ENCODE data around the gene SOWAHC.
"Not testable (repeated sequence)": the region's sequence is repeated elsewhere in the genome, so short reads cannot be mapped to it uniquely, and the experiment has no call there.

SOWAHC gene

DNA sequence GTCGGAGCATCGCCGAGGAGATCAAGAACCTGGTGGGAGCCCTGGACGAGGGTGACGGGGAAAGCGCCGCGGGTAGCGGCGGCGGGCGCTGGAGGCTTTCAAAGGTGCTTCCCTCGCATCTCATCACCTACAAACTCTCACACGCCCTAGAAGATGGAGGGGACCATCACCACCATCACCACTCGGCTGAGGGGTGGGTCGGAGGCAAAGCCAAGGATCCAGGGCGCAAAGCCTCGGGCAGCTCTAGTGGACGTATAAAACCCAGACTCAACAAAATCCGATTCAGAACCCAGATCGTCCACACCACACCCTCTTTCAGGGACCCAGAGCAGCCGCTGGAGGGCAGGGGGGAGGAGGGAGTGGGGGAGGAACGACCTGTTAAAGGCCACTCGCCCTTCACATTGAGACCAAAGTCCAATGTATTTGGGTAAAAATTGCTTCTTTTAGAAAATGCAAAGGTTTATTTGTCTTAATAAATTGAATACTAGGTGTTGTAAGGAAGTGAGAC, 1.5 kb downstream of the SOWAHC start:
- no peak for DNase-seq (ENCODE audit: low spot score)

DNA sequence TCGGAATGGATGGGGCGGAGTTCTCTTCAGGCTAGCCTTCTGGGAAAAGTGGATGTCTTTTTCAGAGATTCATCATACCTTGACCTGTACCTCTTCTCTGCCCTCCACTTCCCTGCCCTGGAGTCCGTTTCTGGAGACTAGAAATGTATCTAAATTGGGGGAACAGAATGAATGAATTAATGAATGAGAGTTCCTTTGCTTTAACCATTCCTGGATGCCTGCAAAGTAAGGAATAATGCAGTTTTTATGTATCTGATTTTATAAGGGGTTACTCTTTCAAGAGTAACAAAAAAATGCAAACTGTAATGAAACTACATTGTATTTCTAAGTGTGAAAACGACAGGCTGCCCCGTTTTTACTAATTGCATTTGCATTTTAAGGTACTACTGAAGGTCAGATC, 2.0 kb downstream of the SOWAHC start:
- no peak for DNase-seq (ENCODE audit: low spot score)

DNA sequence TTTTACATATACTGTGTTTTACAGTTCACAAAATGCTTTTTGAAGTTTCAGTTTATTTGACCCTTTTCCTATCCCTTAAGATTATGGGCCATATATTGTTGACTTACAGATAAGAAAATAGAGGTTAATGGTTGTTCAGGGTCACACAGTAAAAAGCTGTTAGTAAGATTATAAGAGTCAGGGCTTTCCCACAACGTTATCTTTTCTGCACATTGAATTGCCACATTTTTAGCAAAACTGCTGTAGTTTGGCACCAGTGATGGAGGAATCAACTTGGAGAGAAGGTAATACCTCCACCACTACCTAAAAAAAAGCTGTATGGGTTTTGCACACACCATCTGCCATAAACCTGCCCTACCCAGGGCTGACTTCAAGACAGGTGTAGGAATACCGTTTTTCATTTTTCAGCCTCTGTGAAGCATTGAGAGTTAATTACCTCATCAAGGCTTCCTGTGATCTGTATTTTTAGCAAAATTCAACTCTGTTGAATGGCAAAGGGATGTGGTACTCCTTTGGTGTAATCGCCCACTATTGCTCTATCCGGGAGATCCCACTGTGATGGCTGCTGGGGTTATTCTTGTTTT, 5.0 kb downstream of the SOWAHC start:
- DNase-seq (ENCODE audit: low spot score) = no peak

DNA sequence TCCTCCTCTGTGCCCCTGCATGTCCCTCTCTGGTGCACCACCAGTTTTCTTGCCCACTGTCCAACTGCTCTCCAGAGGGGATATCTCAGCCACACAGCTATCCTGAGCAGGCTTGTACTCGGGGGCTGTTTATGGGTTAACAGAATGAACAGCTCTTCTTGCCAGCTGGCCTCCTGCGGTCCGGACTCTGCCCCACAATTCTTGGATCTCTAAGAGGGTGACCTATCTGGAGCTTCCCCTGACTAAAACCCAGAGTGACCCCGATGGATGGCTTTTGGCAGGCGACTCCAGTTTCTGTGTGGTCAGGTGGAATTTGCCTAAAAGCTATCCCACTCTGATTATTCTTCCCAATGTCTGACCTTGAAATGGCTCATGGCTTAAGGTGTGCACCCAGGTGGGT, 9.1 kb downstream of the SOWAHC start:
- DNase-seq (ENCODE audit: low spot score) = no peak

DNA sequence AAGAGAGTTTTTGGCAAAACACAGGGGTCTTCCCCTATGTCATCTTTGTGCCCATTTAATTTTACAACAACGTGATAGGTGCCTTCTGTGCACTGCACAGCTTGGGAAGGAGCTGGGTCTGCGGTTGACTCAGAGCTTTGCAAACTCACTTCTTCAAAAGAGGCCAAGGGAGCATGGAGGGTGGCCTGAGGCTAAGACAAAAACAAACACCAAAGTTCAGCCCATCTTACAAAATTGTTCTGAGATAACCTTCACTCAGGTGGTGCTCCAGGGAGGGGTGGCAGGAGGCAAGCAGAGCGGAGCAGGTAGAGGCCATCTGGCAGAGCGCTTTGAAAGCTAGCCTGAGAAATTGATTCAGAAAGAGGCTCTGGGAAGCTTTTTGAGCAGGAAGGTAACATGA, 9.8 kb downstream of the SOWAHC start:
- DNase-seq (ENCODE audit: low spot score) = no peak

DNA sequence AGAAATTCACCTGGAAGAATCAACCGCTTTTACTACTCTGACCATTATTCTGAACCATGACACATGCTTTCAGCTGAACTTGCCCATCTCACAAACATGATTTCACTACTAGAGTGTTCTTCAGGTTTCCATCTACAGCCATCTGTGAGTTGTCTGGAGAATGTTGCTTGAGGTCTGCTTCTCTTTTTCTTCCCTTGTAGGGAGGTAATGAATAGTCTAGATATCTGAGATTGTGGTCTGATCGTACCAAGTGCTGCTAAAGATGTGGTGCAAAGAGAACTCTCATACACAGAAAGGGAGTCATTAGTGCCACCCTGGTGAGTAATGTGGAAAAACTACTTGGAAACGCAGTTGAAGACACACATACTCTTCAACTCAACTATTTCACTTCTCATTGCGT, 10.2 kb downstream of the SOWAHC start:
- DNase-seq (ENCODE audit: low spot score) = no peak

DNA sequence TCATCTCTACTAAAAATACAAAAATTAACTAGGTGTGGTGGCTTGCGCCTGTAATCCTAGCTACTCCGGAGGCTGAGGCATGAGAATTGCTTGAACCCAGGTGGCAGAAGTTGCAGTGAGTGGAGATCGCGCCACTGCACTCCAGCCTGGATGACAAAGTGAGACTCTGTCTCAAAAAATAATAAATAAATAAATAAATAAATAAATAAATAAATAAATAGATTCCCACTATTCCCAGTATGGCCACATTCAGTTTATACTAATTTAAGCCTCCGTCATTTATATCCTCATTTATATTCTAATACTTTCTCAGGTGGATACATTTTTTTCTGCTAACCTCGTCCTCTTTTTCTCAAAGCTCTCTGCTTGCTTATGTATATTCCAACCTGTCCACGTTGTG, 14.2 kb downstream of the SOWAHC start:
- DNase-seq (ENCODE audit: low spot score) = not testable (repeated sequence)

DNA sequence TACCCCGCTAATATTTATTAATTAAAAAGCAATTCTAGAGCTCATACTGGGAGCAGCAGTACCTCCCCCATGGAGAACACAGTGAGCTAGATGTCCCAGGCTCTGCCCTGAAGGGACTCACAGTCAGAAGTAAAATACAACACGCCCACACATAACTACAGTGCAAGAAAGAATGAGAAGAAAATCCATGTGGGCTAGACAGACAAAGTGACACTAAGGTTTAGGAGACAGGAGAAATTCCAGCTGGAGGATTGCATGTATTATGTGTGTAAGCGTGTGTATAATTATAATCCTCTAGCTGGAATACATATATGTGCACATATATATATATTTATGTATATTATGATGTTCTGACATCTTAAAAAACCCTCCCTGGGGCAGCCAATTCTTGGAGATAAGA, 15.7 kb downstream of the SOWAHC start:
- no peak for DNase-seq (ENCODE audit: low spot score)

DNA sequence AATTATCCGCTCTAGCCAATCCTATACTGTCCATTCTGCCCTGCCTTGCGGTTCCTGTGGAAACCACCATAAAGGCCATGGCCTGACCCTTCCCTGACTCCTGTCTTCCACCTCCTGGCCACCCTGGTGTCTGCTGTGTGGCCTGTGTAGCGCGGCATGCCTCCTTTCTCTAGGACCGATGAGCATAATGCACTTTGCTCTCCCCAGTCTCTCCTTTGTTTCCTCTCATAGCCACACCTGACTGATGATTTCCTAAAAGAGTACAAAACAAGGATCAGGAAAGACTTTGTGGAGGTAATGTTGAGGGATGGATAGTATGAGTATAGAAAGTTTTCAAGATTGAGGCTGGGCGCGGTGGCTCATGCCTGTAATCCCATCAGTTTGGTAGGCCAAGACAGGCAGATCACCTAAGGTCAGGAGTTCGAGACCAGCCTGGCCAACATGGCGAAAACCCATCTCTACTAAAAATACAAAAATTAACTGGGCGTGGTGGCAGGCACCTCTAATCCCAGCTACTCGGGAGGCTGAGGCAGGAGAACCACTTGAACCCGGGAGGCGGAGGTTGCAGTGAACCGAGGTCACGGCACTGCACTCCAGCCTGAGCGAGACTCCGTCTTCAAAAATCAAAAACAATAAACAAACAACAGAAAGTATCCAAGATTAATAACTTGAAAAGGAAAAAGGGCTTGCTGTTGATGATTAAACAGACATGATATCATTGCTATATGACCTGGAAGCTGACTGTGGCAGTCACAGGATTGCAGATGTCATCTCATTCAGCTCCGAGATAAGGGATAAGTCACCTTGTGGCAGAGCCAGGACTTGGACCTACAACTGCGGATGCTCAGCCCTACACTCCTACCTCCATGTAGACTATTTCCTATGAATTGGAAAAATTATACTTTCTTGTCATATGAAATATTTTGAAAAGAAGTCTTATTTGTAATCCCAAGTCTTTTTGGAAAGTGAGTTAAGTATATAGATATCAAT, 16.6 kb downstream of the SOWAHC start:
- DNase-seq (ENCODE audit: low spot score) = no peak

DNA sequence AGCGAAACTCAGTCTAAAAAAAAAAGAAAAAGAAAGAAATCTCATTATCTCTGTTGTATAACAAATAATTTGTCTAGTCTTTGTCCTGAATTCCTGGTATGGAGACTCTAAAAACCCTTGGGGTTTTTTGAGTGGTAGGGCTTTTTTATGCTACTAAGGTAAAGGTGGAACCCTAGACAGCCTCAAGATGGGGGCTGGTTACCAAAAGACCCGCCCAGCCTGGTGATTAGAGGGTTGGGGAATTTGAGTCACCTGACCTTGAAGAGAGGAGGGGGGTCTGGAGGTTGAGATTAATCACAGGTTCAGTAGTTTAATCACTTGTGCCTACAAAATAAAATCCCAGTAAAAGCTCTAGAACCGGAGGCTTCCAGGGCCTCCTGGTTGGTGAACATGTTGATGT, 17.6 kb downstream of the SOWAHC start:
- DNase-seq (ENCODE audit: low spot score) = no peak

DNA sequence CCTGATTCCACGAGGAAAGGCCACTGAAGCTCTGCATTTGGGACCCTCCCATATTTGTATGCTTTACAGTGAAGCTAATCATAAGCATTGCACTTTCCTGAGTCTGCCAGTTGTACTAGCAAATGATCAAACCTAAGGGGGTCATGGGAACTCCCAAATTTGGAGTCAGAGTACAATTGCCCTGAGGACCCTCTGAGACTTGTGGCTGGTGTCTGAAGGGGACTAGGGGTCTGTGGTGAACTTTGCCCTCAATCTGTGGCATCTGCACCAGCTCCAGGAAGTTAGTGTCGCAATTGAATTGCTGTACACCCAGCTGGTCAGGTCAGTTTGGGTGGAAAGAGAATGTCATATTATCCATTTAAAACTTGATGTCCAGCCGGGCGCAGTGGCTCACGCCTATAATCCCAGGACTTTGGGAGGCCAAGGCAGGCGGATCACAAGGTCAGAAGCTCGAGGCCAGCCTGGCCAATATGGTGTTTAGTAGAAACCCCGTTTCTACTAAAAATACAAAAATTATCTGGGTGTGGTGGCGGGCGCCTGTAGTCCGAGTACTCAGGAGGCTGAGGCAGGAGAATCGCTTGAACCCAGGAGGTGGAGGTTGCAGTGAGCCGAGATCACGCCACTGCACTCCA, 18.1 kb downstream of the SOWAHC start:
- no peak for DNase-seq (ENCODE audit: low spot score)

DNA sequence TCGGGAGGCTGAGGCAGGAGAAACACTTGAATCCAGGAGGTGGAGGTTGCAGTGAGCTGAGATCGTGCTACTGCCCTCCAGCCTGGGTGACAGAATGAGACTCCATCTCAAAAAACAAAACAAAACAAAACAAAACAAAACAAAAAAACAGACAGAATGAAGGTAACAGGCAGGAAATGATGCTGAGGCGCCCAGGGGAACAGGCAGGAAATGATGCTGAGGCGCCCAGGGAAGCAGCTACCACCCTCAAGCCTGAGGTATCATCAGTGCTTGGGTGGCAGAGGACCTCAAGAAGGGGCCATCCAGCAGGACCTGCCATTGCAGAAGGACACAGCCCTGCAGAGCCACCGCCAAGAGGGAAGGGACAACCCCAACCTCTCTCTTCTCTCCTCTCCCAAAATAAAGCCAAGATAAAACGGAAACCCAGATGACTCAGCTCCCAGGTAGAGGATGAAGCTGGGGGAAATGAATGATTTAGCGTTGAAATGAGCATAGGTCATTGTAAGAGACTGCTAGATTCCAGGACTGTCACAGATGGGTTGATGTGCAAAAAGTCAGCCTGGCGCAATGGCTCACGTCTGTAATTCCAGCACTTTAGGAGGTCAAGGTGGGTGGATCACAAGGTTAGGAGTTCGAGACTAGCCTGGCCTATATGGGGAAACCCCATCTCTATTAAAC, 19.3 kb downstream of the SOWAHC start:
- no peak for DNase-seq (ENCODE audit: low spot score)

DNA sequence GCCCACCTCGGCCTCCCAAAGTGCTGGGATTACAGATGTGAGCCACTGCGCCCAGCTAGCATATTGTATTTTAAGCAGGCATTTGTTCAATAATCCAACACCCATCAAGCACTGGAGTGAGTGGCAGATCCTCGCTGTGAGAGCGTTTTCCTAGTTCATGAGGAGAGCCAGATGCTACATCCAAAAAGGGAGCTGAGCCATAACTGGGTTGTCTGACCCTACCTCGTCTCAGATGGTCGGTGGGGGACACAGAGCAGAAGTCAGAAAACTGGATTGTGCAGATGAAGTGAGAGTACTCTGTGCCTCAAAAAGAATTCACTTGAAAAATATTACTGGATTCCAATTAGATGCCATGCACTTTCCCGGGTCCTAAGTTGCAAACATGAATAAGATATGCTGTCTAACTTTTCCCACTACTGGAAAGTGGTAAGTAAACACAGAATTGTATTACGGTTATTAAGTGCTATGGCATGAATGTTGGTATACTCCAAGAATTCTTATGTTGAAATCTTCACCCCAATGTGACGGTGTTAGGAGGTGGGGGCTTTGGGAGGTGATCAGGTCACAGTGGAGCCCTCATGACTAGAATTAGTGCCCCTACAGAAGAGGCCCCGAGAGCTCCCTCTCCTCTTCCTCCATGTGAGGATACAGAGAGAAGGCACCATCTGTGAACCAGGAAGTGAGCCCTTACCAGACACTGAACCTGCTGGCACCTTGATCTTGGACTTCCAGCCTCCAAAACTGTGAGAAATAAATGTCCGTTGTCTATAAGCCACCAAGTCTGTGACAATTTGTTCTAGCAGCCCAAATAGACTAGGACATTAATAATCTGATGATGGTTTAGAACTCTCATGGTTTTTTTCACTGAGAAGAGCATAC, 21.5 kb downstream of the SOWAHC start:
- no peak for DNase-seq (ENCODE audit: low spot score)

DNA sequence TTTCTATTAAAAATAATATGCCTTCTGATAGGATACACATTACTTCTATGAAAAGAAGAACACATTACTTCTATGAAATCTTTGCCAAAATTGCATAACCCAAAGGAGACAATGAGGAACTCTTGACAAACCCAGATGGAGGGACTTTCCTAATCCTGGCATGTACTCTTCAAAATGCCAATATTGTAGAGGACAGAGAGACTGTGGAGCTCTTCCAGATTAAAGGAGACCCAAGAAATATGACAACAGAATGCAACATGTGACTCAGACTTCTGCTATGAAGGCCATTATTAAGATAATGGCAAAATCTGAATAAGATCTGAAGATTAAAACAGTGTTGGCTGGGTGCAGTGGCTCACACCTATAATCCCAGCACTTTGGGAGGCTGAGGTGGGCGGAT, 22.2 kb downstream of the SOWAHC start:
- no peak for DNase-seq (ENCODE audit: low spot score)

DNA sequence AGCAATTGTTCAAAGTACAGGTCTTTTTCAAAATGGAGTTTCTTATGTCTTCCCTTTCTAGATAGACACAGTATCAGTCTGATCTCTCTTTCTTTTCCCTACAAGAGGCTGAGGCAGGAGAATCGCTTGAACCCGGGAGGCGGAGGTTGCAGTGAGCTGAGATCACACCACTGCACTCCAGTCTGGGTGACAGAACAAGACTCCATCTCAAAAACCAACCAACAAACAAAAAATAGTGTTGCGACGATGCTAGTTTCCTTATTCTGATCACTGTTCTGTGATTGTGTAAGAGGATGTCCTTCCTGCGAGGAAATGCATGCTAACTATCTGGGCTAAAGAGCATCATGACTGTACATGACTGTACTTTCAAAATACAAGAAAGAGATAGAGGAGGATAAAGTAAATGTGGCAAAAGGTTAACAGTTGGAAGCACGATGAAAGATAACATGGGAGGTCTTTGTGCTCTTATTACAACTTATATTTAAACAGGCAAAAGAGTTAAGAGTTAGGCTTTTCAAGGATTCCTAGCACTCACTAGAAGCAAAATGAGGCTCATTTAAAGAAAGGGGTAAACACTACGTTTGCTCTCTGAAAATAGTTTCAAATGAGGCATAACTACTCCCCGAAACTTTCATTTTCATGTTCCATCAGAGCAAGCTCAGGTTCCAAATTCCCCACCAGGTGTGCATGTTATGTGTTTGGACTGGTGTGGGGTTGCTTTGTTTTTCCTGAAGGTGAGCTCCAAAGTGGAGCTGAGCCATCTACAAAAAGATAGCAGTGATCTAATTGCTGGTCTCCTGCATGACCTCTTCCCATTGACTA, 23.8 kb downstream of the SOWAHC start:
- DNase-seq (ENCODE audit: low spot score) = no peak

DNA sequence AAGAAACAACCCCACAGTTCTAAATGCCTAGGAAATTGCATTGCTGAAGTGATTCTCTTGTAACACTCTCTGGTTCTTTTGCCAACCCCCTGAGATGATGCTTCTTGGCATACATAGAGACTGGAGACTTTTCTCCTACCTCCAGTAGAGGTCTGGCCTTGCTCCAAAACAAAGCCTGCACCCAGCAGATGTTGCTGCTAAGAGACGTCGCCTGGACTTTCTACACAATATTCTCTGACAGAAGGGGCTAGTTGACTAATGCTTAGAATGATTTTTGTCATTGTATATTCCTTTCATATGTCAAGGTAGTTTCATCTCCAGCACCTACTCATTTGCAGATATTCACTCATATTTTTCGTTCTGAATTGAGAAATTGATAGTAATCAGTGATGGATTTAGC, 24.6 kb downstream of the SOWAHC start:
- no peak for DNase-seq (ENCODE audit: low spot score)

DNA sequence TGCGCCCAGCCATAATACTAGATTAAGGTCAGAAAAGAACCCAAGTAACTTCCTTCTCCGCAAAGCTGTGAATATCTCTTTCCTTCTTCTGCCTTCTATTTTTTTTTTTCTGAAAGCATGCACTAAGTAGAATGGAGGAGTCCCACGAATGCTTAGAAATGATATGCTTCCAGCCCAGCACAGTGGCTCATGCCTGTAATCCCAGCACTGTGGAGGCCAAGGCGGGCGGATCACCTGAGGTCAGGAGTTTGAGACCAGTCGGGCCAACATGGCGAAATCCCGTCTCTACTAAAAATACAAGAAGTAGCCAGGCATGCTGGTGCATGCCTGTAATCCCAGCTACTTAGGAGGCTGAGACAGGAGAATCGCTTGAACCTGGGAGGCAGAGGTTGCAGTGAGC, 25.8 kb downstream of the SOWAHC start:
- not testable (repeated sequence) for DNase-seq (ENCODE audit: low spot score)

DNA sequence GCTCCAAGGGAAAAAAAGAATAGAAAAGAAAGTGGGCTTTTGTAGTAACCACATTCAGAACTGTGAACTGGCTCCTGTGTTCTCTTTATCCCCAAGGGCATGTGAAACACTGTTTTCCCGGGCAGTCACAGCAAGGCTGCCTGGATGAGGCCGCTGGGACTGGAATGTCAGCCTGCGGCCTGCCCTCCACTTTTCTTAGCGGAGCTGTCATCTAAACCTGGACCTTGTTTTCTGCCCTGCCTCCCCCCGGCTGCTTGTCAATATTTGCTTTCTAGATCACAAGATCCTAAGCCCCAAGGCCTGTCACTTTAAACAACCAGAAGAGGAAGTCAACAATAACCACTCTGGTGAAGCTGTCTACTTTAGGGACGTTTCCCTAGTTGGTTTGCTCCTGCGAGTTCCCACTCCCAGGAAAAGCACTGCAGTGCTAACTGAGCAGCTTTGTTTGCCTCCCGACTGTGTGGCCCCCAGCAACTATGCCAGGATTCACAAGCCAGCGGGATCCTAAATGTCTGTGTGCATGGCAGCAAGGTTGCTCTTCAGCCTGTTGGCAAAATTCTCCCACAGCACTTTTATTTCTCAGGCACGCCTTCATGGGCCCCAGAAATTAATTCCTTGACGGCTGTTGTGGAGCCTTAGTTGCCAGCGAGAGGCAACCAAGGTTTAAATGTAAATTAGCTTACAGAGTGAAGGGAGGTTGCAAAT, 30.6 kb downstream of the SOWAHC start:
- peak; percentile 20 for DNase-seq (ENCODE audit: low spot score)

DNA sequence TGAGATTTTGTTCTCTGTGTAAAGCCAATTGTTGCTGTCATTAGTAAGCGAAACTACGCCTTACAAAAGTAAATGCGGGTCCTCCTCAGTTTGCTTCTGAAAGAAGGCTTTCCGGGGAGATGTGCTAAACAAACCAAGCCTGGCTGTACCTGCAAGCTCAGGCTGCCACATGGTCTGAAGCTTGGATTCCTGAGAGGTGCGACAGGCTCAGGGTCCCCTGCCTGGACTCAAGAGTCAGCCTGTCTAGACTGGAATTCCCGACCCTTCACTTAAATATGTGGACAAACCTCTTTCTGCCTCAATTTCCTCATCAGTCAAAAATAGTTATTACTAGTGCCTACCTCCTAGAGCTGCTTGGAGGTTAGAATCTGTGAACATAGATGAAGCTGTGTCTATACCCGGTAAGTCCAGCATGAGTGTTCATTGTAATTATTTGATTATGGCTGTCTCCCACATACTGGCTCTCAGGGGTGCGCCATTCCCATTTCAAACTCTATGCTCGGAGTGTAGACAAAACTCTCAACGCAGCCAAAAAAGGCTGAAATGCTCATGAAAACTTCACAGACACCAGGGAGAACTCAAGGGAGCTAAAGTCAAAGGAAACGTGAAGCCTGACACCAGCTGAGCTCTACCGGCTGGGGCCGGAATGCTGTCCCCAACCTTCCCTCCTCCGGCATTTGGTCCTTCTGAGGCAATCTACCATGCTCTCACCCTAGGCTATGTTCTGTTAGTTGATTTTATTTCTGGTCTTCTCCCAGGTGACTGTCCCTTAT, 31.4 kb downstream of the SOWAHC start:
- DNase-seq (ENCODE audit: low spot score) = no peak
